ENCODE data around the gene CERS5.
"Not testable (repeated sequence)": the region's sequence is repeated elsewhere in the genome, so short reads cannot be mapped to it uniquely, and the experiment has no call there.

CERS5 gene

DNA sequence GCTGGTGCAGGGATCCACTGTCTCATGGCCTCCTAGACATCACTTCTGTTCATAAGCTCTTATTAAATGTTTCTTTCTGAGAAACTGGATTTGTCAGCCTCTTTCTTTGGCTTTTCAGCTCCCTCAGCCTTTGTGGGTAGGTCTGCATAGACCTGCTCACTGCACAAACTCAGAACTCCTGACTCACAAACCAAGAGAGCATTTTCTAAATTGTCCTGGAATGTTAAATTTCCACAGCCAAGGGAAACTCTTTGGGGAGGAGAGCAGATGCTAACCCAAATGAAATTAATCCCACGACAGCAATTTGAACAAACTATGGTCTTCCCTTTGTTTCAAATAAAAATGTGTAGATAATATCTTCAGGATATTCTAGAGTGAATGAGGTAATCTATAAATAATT lies 19.5 kb upstream of the CERS5 start:
- no peak for DNase-seq (ENCODE audit: low spot score)

DNA sequence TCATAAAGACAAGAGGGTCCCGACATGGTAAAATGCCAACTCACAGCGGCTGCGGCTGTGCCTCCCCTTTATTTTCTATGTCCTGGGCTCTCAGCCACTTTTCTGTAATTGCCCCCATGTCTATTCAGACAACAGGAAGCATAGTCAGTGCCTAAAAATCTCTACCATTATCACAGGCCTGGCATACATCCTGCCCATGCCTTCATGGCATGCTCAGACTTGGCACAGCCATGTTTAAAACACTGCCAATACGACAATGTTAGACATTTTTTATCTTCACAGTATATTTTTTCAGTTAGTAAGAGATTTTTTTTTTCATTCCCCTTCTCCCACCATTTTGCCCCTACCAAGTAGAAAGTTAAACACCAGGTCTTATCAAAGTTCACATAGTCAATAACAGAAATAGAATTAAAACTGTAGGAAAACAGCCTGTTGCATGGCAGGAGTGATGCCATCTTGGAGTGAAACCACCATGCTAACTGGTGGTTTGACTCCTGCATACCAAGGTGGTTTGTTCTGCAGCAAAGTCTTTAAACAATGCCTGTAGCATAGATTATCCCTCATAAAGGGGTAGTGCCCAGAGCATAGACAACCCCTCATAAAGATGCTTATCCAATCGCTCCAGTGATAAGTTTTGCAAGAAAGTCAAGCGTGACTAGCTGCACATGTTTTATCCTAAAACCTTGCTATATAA lies 18.9 kb upstream of the CERS5 start:
- no peak for DNase-seq (ENCODE audit: low spot score)

DNA sequence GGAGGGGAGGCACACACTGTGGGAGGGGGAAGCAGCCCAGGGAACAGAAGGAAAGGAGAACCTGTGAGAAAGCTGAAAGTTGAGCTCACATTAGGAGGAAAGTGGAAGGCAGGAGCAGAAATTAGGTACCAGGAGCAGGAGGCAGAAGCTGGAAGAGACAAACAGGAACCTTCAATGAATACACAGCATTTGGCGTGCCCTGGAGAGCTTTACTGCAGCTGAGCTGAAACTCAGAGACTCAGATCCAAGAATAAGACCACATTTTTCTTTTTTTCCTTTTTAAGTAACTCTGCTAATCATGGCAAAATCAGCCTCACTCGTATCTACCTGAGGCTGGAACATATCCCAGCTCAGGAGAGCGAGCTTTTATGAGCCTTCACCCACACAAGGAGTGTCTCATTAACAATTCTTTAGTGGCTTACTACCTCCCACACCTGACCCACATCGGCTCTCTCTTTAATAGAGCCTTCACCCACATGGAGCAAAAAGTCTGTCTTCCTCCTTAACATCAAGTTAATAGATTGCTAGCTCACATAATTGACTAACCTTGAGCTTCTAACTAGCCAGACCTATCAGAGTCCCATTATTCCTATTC lies 18.2 kb upstream of the CERS5 start:
- DNase-seq (ENCODE audit: low spot score): no peak

DNA sequence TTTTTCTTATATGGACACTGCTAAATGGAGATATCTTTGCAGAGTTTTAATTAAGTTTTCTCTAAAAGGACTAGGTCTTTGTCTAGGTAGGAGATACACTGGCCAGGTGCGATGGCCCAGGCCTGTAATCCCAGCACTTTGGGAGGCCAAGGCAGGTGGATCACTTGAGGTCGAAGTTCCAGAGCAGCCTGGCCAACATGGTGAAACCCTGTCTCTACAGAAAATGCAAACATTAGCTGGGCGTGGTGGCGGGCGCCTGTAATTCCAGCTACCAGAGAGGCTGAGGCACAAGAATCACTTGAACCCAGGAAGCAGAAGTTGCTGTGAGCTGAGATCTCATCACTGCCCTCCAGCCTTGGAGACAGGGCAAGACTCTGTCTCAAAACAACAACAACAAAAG lies 17.1 kb upstream of the CERS5 start:
- DNase-seq (ENCODE audit: low spot score): no peak

DNA sequence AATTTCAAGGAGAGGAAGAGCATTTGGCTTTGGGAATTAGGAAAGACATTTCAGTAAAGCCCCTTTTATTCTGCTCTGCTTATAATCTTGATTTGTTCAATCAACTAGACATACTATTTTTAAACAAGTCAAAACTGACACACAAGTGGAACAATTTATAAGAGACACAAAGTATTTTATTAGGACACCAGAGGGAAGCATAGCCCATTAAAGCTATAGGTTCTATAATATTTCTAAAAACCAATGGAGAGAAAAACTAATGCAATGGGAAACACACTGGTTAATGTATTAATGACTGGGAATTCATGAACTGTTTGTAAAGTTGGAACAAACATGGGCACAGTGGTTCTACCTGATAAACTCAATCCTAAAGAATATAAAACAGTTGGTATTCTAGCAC lies 15.3 kb upstream of the CERS5 start:
- no peak for DNase-seq (ENCODE audit: low spot score)

DNA sequence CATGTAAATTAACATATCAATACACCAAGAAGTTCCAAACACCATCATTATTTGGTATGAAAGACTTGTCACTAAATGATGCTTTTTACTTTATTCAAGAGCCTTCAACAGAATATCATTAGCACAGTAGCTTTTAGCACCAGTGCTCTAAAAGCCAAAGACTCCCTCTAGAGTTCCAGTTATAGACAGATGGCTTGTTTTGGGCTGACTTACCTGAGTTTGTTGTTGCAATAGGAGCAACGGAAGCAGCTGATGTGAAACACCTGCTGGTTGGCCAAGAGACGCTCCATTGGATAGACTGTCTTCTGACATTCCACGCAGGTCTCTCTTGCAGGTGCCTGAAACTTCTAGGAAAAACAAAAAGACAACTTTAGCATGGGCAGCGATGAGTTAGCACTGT lies 14.5 kb upstream of the CERS5 start:
- DNase-seq (ENCODE audit: low spot score): no peak

DNA sequence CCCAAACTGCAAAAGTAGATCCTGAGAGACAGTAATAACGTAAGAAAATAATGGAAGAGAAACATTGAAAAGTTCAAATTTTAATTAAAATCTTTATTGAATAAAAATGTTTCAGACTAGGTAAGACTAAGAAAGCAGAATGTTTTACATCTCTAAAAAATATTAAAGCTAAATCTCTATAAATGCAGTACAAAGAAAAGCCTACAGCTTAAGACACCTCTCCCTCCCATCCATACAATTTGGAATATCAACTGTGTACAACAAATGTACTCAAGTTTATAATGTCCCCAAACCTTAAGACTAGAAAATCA lies 8.5 kb upstream of the CERS5 start:
- DNase-seq (ENCODE audit: low spot score): no peak

DNA sequence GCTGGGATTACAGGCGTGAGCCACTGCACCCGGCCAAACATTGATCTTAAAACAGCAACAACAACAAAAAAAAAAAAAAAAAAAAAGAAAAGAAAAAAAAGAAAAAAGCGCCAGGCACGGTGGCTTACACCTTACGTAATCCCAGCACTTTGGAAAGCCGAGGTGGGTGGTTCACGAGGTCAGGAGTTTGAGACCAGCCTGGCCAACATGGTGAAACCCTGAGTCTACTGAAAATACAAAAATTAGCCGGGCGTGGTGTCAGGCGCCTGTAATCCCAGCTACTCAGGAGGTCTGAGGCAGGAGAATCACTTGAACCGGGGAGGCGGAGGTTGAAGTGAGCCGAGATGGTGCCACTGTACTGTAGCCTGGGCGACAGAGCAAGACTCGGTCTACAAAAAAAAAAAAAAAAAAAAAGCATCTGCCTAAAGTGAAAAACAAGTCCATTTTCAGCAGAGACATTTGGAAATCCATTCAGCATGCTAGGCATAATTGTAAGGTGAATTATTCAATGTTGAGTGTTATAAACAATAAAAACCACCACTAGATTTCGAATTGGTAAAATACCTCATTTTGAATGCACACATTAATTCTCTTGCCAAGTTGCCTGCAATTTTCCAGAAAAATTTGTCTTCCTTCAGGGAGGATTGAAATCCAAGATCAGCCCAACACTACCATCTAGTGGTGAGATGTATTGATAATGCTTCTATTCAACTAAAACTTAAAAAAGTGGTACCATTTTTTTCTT lies 8.0 kb upstream of the CERS5 start:
- DNase-seq (ENCODE audit: low spot score): peak; percentile 53

DNA sequence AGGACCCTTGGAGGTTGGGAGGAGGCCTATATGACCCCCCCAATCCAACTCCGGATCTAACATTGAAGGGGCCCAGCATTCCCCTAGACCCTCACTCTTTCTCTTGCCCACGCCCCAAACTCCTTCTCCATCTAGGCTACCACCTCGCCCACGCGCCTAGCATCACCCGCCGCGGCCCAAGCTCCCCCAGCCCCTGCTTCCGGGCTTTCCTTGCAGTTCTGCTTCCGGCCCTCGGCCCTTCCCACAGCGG lies 445 bp downstream of the CERS5 start:
- DNase-seq (ENCODE audit: low spot score): no peak

DNA sequence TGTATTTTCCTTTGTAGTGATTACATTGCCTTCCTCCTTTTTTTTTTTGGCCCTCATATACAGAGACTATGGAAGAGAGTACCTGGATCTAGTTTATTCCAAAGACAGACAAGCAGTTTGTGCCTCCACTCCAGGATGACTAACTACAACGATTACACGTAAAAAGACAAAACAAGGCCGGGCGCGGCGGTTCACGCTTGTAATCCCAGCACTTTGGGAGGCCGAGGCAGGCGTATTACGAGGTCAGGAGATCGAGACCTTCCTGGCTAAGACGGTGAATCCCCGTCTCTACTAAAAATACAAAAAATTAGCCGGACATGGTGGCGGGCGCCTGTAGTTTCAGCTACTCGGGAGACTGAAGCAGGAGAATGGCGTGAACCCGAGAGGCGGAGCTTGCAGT lies 2.2 kb downstream of the CERS5 start:
- no peak for DNase-seq (ENCODE audit: low spot score)

DNA sequence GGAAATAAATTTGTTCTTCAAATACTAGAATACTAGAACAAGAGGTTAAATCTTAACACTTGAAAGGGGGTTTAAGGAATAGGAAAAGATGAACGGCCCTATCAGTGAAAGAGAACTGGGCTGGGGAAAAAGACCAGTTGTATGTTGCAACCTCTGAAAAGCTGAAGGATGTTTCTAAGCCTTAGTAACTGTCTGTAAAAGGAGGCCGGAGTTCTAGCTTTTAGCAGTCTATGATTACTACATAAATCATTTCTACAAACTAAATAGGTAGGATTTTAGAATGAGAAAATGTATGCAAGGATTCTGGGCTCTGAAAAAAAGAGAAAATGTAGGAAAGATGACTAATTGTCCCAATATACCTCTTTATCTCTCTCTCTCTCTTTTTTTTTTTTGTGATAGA lies 4.9 kb downstream of the CERS5 start:
- DNase-seq (ENCODE audit: low spot score): no peak

DNA sequence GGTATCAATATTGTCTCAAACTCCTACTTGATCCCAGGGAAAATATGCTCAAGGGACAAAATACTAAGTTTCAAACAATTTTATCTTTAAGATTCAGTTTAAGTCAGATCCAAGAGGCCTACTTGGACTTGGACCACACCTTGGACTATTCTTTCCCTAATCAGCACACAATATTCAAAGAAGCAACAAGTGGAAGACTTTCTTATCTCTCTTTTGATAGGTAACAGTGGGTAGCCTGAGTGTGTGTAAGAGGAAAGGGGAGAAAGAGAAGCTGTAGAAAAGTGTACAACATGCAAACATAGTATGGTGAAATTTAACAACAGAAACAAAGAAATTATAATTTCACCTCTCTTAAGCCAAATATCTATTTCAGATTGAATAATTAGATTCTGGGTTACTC lies 6.5 kb downstream of the CERS5 start:
- no peak for DNase-seq (ENCODE audit: low spot score)

DNA sequence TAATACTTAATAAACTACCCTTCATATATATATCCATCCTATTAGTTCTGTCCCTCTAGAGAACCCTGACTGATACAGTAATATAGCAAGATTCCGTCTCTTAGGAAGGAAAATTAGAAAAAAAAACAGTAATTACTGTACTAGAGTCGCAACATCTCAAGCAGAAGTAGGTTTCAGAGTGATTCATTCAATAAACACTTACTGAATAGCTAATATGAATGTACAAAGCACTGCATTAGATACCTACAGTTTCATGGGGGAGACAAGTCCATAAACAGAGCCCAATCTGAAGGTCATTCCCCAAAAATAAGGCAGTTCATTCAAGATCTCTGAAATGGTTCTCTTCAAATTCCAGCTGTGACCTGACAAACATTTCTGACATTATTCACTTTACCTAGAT lies 9.9 kb downstream of the CERS5 start:
- DNase-seq (ENCODE audit: low spot score): no peak

DNA sequence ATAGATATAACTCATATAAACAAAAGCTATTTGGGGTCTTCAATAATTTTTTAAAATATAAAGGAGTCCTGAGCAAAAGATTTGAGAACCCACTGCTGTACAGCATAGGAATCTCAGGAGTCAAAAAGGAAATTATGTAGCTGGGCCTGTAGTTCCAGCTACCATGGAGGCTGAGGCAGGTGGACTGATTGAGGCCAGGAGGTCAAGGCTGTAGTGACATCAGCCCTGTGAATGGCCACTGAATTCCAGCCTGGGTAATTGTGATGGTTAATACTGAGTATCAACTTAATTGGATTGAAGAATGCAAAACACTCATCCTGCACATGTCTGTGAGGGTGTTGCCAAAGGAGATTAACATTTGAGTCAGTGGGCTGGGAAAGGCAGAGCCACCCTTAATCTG lies 10.5 kb downstream of the CERS5 start:
- no peak for DNase-seq (ENCODE audit: low spot score)

DNA sequence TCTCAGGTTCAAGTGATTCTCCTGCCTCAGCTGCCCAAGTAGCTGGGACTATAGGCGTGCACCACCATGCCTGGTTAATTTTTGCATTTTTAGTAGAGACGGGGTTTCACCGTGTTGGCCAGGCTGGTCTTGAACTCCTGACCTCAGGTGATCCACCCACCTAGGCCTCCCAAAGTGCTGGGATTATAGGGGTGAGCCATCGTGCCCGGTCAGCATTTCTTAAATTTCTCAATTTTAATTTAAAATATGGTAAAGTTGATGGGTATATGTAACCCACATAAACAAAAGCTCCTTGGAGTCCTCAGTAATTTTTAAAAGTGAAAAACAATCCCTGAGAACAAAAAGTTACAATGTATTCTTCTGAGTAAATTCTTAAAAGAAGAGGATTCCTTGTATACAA lies 12.2 kb downstream of the CERS5 start:
- DNase-seq (ENCODE audit: low spot score): not testable (repeated sequence)

DNA sequence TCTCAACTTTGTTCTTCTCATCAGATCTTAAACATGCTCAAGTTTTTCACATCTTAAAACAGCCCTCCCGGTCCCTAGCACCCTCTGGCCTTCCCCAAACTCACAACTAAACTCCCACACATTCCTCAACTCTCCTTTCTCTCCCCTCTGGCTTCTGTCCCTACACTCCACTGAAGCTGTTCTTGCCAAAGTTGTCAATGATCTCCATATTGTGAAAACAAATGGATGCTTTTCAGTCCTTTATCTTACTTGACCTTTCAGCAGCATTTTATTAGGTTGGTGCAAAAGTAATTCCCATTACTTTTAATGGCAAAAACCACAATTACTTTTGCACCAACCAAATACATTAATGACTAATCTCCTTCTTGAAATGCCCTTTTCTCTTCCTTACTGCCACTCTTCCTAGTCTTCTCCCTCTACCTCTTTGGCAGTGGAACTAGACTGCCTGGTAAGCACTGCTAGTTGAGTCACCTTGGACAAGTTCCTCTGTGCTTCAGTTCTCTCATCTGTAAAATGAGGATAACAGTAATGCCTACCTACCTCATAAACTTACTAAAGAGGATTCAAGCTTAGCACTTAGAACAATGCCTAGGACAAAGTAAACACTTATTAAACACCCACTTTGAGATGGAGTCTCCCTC lies 16.0 kb downstream of the CERS5 start:
- DNase-seq (ENCODE audit: low spot score): no peak

DNA sequence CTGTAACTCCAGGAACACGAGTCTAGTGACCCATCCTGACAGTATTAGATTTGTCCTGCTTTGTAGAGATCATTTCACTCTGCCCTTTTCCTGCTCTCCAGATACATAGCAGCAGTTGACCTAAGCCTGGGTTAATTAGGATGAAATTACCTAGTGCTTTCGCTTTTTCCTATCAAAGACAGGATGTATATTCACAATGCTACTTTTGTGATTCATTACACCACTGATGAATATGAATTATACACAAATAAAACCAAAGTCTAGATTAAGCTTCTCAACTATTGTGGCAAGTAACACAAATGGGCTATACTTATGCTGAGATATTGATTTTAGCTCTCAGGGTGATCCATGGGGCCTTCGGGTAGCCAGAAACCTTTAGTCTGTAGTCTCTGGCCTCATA lies 17.9 kb downstream of the CERS5 start:
- no peak for DNase-seq (ENCODE audit: low spot score)

DNA sequence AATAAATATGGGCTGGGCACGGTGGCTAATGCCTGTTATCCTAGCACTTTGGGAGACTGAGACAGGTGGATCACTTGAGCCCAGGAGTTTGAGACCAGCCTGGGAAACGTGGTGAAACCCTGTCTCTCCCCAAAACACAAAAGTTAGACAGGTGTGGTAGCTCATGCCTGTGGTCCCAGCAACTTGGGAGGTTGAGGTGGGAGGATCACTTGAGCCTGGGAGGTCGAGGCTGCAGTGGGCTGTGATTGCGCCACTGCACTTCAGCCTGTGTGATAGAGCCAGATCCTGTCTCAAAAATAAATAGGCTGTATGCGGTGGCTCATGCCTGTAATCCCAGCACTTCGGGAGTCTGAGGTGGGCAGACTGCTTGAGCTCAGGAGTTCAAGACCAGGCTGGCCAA lies 19.2 kb downstream of the CERS5 start:
- not testable (repeated sequence) for DNase-seq (ENCODE audit: low spot score)

DNA sequence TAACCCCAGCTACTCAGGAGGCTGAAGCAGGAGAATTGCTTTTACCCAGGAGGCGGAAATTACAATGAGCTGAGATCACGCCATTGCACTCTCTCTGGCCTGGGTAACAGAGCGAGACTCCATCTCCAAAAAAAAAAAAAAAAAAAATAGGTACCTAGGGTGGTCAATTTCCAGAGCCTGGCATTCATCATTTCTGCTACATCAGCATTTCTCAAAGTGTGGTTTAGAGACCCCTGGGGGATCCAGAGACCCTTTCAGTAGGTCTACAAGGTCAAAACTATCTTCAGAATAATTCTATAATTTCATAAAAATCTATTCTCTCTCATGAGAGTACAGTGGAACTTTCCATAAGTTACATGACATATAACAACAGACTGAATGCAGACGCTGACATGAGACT lies 19.9 kb downstream of the CERS5 start:
- no peak for DNase-seq (ENCODE audit: low spot score)

DNA sequence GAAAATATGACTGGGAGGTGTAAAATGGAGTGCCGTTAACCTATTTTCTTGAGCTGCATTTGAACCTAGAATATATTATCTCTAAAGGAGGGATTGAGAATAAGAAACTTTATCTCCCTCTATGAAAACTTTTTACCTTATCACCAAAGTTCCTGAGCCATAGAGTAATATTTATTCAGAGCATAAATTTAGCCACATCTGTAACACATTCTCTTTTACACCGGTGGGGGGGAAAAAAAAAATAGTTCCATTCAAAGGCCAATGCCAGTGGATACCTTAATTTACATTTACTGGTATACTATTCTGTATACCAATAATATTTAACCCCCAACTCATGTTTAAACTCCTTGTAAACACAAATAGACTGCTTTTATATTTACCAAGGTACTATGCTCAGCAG lies 21.7 kb downstream of the CERS5 start:
- DNase-seq (ENCODE audit: low spot score): no peak

DNA sequence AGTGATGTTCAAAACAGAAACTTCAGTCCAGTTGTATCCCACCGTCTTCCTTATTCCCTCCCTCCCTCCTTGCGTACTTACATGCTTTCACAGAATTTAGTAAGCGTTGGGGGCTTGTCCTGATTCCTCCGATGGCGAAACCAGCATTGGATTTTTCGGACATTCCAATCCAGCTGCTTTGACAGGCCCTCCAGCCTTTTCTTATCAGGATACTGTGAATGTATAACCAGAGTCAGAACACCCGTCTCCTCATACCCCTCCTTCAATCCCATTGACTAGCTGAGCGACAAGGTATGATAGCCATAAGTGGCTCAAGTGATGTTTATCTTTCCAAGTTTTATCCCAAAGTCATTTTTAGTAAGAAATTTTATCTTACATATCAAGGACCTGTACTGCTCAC lies 24.2 kb downstream of the CERS5 start:
- no peak for DNase-seq (ENCODE audit: low spot score)

DNA sequence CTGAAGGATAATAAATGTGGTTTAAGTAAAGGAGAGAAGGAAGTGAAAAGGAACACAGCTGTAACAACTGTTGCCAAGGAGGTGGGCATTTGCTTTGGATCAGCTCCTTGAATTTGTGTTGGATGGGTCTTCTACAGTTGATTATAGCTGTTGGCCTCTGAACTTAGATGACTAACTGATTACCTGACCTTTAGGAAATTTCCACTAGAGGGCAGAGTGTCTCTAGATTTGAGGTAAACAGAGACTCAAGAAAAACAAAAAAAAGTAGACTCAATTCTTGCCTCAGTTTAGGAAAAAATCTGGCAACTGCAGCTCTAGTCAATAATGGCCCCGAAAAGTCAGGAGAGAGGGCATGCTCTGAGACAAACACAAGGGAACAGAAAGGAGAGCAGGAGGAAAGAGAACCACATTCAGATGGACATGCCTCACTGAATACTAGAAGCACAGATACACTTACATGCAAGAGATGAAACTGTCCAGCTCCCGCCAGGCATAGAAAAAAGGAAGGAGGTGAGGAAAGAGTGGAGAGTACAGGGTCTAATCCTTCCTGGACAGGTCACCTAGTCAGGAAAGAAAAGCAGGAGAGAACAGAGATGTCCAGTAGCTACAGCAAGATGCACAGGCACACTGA lies 34.5 kb downstream of the CERS5 start:
- DNase-seq (ENCODE audit: low spot score): peak; percentile 37

DNA sequence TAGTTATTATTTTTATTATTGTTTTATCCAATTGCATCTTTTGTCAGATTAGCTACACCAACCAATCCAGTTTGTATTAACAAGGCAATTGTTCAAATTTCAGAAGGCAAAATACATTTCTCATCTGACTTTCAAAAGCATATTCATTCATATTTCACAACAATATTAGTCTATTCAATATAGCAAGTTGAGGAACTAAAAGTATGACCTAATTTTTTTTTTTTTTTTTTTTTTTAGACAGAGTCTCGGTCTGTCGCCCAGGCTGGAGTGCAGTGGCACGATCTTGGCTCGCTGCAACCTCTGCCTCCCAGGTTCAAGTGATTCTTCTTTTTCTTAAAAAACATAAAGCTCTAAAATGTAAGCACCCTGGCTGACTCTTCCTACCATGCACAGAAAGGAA lies 37.9 kb downstream of the CERS5 start:
- no peak for DNase-seq (ENCODE audit: low spot score)

All from CD4-positive, alpha-beta T cell treated with Interleukin-6 at 100 ng/mL for 8 hours (primary cell).